SK-N-SH (cell line): ENCODE measurements around the gene SPTAN1. TPM values are rescaled to one million over a fixed set of nuclear protein-coding genes. Genes with fewer than 3 reads are reported as not detected.
"Not testable (repeated sequence)": the region's sequence is repeated elsewhere in the genome, so short reads cannot be mapped to it uniquely, and the experiment has no call there.

ENCODE experiments used
- CTCF ChIA-PET: fragments of 300-600, 350-600 bp; formaldehyde crosslinking; extraction: SDS; loops from one replicate; lab custom pipeline; 2021; lab: Yijun Ruan, JAX
- POLR2A ChIA-PET: fragments of 350-600 bp; sonication (Branson Sonifier 250); formaldehyde crosslinking; extraction: SDS; loops from one replicate; lab custom pipeline; 2020; ENCODE audit warnings: antibody characterized with exemption, inconsistent platforms; lab: Yijun Ruan, JAX
- DNase-seq: peaks from one replicate; pipeline ENCODE4 v3.0.0; 2012
- H2AFZ ChIP-seq: fragments of 200-600 bp; sonication (generic); 2 replicates; pipeline ENCODE4 v1.8.1; 2016; ENCODE audit warnings: antibody characterized with exemption, mild to moderate bottlenecking, low read depth
- H3F3A ChIP-seq: fragments of 200-600 bp; sonication (generic); replicated peaks from 2 replicates; pipeline ENCODE3; 2016; ENCODE audit warnings: antibody characterized with exemption, mild to moderate bottlenecking; ENCODE audit not compliant: insufficient read depth
- H3K27ac ChIP-seq, 2 experiments: fragments of 200-500 bp in 1 of 2; fragments of 200-600 bp in 1 of 2; sonication (Bioruptor generic) in 1 of 2; sonication (generic), shearing (Covaris generic) in 1 of 2; 2 replicates each; pipeline versions ENCODE4 v1.5.1 to v1.6.1; 2014 to 2016; ENCODE audit warnings: low read depth in 2 of 2, inconsistent platforms in 1 of 2, low read length in 1 of 2, mild to moderate bottlenecking in 1 of 2, mixed read lengths in 1 of 2
- H3K27me3 ChIP-seq: fragments of 200-600 bp; sonication (generic), shearing (Covaris generic); 2 replicates; pipeline ENCODE4 v1.6.1; 2016; ENCODE audit warnings: mixed run types; ENCODE audit not compliant: insufficient read depth
- H3K36me3 ChIP-seq, 2 experiments: fragments of 200-500 bp in 1 of 2; fragments of 200-600 bp in 1 of 2; sonication (Bioruptor generic) in 1 of 2; sonication (generic) in 1 of 2; replicated peaks in 1 of 2; 2 replicates each; pipeline versions ENCODE3 to v1.5.1; 2014 to 2016; ENCODE audit warnings: low read length in 1 of 2, mild to moderate bottlenecking in 1 of 2; ENCODE audit not compliant: insufficient read depth in 2 of 2, control insufficient read depth in 1 of 2
- H3K4me1 ChIP-seq, 2 experiments: fragments of 200-500 bp in 1 of 2; fragments of 200-600 bp in 1 of 2; sonication (Bioruptor generic) in 1 of 2; sonication (generic), shearing (Covaris generic) in 1 of 2; 2 replicates each; pipeline versions ENCODE4 v1.5.1 to v1.6.1; 2014 to 2016; ENCODE audit warnings: low read depth in 1 of 2, low read length in 1 of 2, mixed run types in 1 of 2; ENCODE audit not compliant: insufficient read depth in 2 of 2, control insufficient read depth in 1 of 2
- H3K4me2 ChIP-seq: fragments of 200-600 bp; sonication (generic), shearing (Covaris generic); 2 replicates; pipeline ENCODE4 v1.6.1; 2017; ENCODE audit warnings: mixed run types
- H3K4me3 ChIP-seq, 2 experiments: fragments of 200-500 bp in 1 of 2; fragments of 200-600 bp in 1 of 2; sonication (Bioruptor generic) in 1 of 2; sonication (generic), shearing (Covaris generic) in 1 of 2; 2 replicates each; pipeline versions ENCODE4 v1.5.1 to v1.8.1; 2014 to 2016; ENCODE audit warnings: low read depth in 2 of 2, inconsistent platforms in 1 of 2, low read length in 1 of 2, mild to moderate bottlenecking in 1 of 2, mixed read lengths in 1 of 2, moderate library complexity in 1 of 2
- H3K79me2 ChIP-seq: fragments of 200-600 bp; sonication (generic); 2 replicates; pipeline ENCODE4 v1.8.1; 2017; ENCODE audit warnings: mild to moderate bottlenecking; ENCODE audit not compliant: insufficient read depth
- H3K9ac ChIP-seq: fragments of 200-600 bp; sonication (generic); 2 replicates; pipeline ENCODE4 v1.6.1; 2017; ENCODE audit warnings: mixed run types
- H3K9me2 ChIP-seq: fragments of 200-600 bp; sonication (generic); 2 replicates; pipeline ENCODE4 v1.6.1; 2017; ENCODE audit warnings: mixed run types
- H3K9me3 ChIP-seq: fragments of 200-600 bp; sonication (generic); 2 replicates; pipeline ENCODE4 v1.6.1; 2017; ENCODE audit warnings: mixed run types, mild to moderate bottlenecking, moderate library complexity
- H4K20me1 ChIP-seq: fragments of 200-600 bp; sonication (generic); 2 replicates; pipeline ENCODE4 v1.6.1; 2017; ENCODE audit warnings: mild to moderate bottlenecking, mixed run types; ENCODE audit not compliant: insufficient read depth
- CHD2 ChIP-seq: fragments of 150-350 bp; IDR thresholded peaks from 2 replicates; pipeline ENCODE4 v1.6.1; 2018; ENCODE audit warnings: low read length; ENCODE audit not compliant: partially characterized antibody
- CTCF ChIP-seq: fragments of 200-600 bp; sonication (generic); IDR thresholded peaks from 2 replicates; pipeline ENCODE4 v1.6.1; 2017; ENCODE audit warnings: antibody characterized with exemption, mild to moderate bottlenecking, moderate library complexity
- FOSL2 ChIP-seq: IDR thresholded peaks from 2 replicates; pipeline ENCODE4 v1.4.0; 2012; ENCODE audit warnings: low read depth, mild to moderate bottlenecking, moderate library complexity, borderline replicate concordance
- GABPA ChIP-seq: IDR thresholded peaks from 2 replicates; pipeline ENCODE4 v1.4.0; 2012; ENCODE audit warnings: low read depth, mild to moderate bottlenecking
- IRF3 ChIP-seq: fragments of 150-350 bp; IDR thresholded peaks from 2 replicates; pipeline ENCODE4 v1.6.1; 2016; ENCODE audit warnings: mild to moderate bottlenecking, low read depth, low read length
- JUND ChIP-seq: IDR thresholded peaks from 2 replicates; pipeline ENCODE4 v1.4.0; 2012
- MAX ChIP-seq: IDR thresholded peaks from 2 replicates; pipeline ENCODE4 v1.4.0; 2012; ENCODE audit warnings: low read depth
- MEF2A ChIP-seq: IDR thresholded peaks from 2 replicates; pipeline ENCODE4 v1.4.0; 2012; ENCODE audit warnings: low read depth, borderline replicate concordance
- MXI1 ChIP-seq: IDR thresholded peaks from 2 replicates; pipeline ENCODE4 v1.6.1; 2012; ENCODE audit warnings: mild to moderate bottlenecking, low read depth, low read length, improper control_type of control experiment
- NFIC ChIP-seq: IDR thresholded peaks from 2 replicates; pipeline ENCODE4 v1.4.0; 2012; ENCODE audit warnings: borderline replicate concordance
- RAD21 ChIP-seq: IDR thresholded peaks from 2 replicates; pipeline ENCODE4 v1.6.1; 2012; ENCODE audit warnings: mild to moderate bottlenecking, low read length
- RFX5 ChIP-seq: IDR thresholded peaks from 2 replicates; pipeline ENCODE4 v1.6.1; 2012; ENCODE audit warnings: mild to moderate bottlenecking, improper control_type of control experiment, low read length
- RXRA ChIP-seq: IDR thresholded peaks from 2 replicates; pipeline ENCODE4 v1.4.0; 2012; ENCODE audit warnings: low read depth, mild to moderate bottlenecking, borderline replicate concordance
- SIN3A ChIP-seq: IDR thresholded peaks from 2 replicates; pipeline ENCODE4 v1.6.1; 2012; ENCODE audit warnings: low read depth, mild to moderate bottlenecking, low read length, moderate library complexity, borderline replicate concordance
- TAF1 ChIP-seq: IDR thresholded peaks from 2 replicates; pipeline ENCODE4 v1.6.1; 2012; ENCODE audit warnings: low read depth, mild to moderate bottlenecking, low read length, moderate library complexity, borderline replicate concordance
- TEAD4 ChIP-seq: IDR thresholded peaks from 2 replicates; pipeline ENCODE4 v1.4.0; 2012; ENCODE audit warnings: mild to moderate bottlenecking, borderline replicate concordance; ENCODE audit not compliant: insufficient read depth
- YY1 ChIP-seq: IDR thresholded peaks from 2 replicates; pipeline ENCODE4 v1.4.0; 2012; ENCODE audit warnings: low read depth, mild to moderate bottlenecking
- WGBS: methylation state at CpG from one replicate; pipeline ENCODE4 v1.1.6; 2017; ENCODE audit warnings: low lambda C conversion rate; 5-methylcytosine and 5-hydroxymethylcytosine counted together
- polyA plus RNA-seq, 3 experiments: library from polyadenylated mRNA; depleted of rRNA; stranded (reverse); fragments of >200 nt; gene quantifications; 2 replicates each; pipeline ENCODE4 v1.2.3, GENCODE V29; 2012

Gene SPTAN1
- polyA plus RNA-seq, 1 of the 3 experiments (the other 2 are of a cell fraction): 177 TPM

GRCh38 chr9:128580731-128581130 is 28.3 kb downstream of the SPTAN1 start:
- H3K36me3 ChIP-seq: peaks cover 95 to 99% of the 10 kb centered on the region in 2 experiments
- no peaks in the 10 kb centered on the region for H3K9me3 ChIP-seq
- no peak overlapping the region for H3K4me3 ChIP-seq
- no peak overlapping the region for H3K27ac ChIP-seq
- H3K79me2 ChIP-seq: no peaks in the 10 kb centered on the region
- POLR2A ChIA-PET: no interaction called here
- no peak overlapping the region for H2AFZ ChIP-seq
- H3K27me3 ChIP-seq: no peaks in the 10 kb centered on the region
- CTCF ChIA-PET: interaction anchor here (1.1 to 1.3 kb wide), 2 partner anchors 133 to 142 kb away, joined by 3 read pairs; no protein-coding TSS in a partner anchor
- TF ChIP-seq FOSL2 (no peak), MXI1 (no peak), GABPA (no peak), MAX (no peak), RFX5 (no peak), JUND (no peak), TEAD4 (no peak), NFIC (no peak), RXRA (no peak), RAD21 (no peak), CHD2 (no peak), YY1 (no peak), CTCF (no peak), IRF3 (no peak), SIN3A (no peak), MEF2A (no peak), TAF1 (no peak)
- DNase-seq: no peak
- H4K20me1 ChIP-seq: no peaks in the 10 kb centered on the region
- peaks cover 9% of the 10 kb centered on the region for H3F3A ChIP-seq
- H3K9ac ChIP-seq: no peak overlapping the region
- H3K4me1 ChIP-seq: no peaks in the 10 kb centered on the region
- no peaks in the 10 kb centered on the region for H3K9me2 ChIP-seq
- 89% methylated on average over 10 of the region's 10 CpGs for WGBS
- H3K4me2 ChIP-seq: no peak overlapping the region

GRCh38 chr9:128585155-128585554 is 32.8 kb downstream of the SPTAN1 start:
- H3K27me3 ChIP-seq, H2AFZ ChIP-seq, H3K27ac ChIP-seq, DNase-seq, H3K4me2 ChIP-seq, H3K9ac ChIP-seq, H3K9me3 ChIP-seq, H4K20me1 ChIP-seq, H3K79me2 ChIP-seq, H3K4me1 ChIP-seq, H3K9me2 ChIP-seq, POLR2A ChIA-PET, H3K4me3 ChIP-seq: not testable (repeated sequence)
- WGBS: 92% methylated on average over 8 of the region's 8 CpGs
- CTCF ChIA-PET: interaction anchor here (0.6 to 1.5 kb wide), 2 partner anchors 177 to 1083 kb away, joined by 3 read pairs; no protein-coding TSS in a partner anchor
- H3K36me3 ChIP-seq: peaks cover 83% of the 10 kb centered on the region in 2 experiments
- H3F3A ChIP-seq: peaks cover 14% of the 10 kb centered on the region

GRCh38 chr9:128586934-128587333 is 34.5 kb downstream of the SPTAN1 start:
- H3K27ac ChIP-seq, H3K9me3 ChIP-seq, H3K4me2 ChIP-seq, H3K79me2 ChIP-seq, POLR2A ChIA-PET, H3K9me2 ChIP-seq, H3K9ac ChIP-seq, DNase-seq, H3K4me3 ChIP-seq, H3K27me3 ChIP-seq, H4K20me1 ChIP-seq, H3K4me1 ChIP-seq, H2AFZ ChIP-seq: not testable (repeated sequence)
- CTCF ChIA-PET: interaction anchor here (0.8 kb wide), 1 partner anchor 18 kb away, joined by 3 read pairs; no protein-coding TSS in a partner anchor
- peaks cover 74 to 84% of the 10 kb centered on the region in 2 experiments for H3K36me3 ChIP-seq
- WGBS: 97% methylated on average over 11 of the region's 11 CpGs
- H3F3A ChIP-seq: peaks cover 15% of the 10 kb centered on the region
